IMR-90 (cell line): Measurements from ENCODE around the gene AGXT. TPM values are rescaled to one million over a fixed set of nuclear protein-coding genes. Genes with fewer than 3 reads are reported as not detected.

Experiments used
- ATAC-seq: fragments of 200-7000 bp; cut with Tn5 transposase; 2 replicates; pipeline ENCODE4 v1.9.1; 2020; ENCODE audit warnings: low read depth, mild to moderate bottlenecking, moderate library complexity
- BruUV-seq: library from RNA; stranded (reverse); fragments of 400-500 nt; replicated peaks from 2 replicates; lab custom pipeline; 2021; lab: Mats Ljungman, UMichigan
- CTCF ChIA-PET: fragments of 300-600 bp; formaldehyde crosslinking; extraction: SDS; loops from one replicate; lab custom pipeline; 2021; ENCODE audit warnings: antibody characterized with exemption; lab: Yijun Ruan, JAX
- POLR2A ChIA-PET: fragments of 300-600 bp; sonication (Branson Sonifier 250); formaldehyde crosslinking; loops from one replicate; lab custom pipeline; 2022; ENCODE audit warnings: antibody characterized with exemption; ENCODE audit not compliant: unreplicated experiment; lab: Charles Lee
- DNase-seq: peaks from one replicate; pipeline ENCODE4 v3.0.0; 2013
- H2AFZ ChIP-seq: replicated peaks from 2 replicates; pipeline ENCODE3; 2013; ENCODE audit warnings: low read length, mild to moderate bottlenecking; ENCODE audit not compliant: poor library complexity
- H2AK5ac ChIP-seq: 2 replicates; pipeline ENCODE4 v1.6.1; 2013; ENCODE audit warnings: low read depth, low read length, inconsistent platforms
- H2AK9ac ChIP-seq: replicated peaks from 2 replicates; pipeline ENCODE3; 2013; ENCODE audit warnings: mild to moderate bottlenecking, low read depth, low read length, moderate library complexity; ENCODE audit not compliant: poor library complexity
- H2BK120ac ChIP-seq: 2 replicates; pipeline ENCODE4 v1.6.1; 2013; ENCODE audit warnings: low read depth, low read length, inconsistent platforms
- H2BK15ac ChIP-seq: 3 replicates; pipeline ENCODE4 v1.6.1; 2013; ENCODE audit warnings: low read depth, low read length, inconsistent platforms
- H2BK20ac ChIP-seq: 2 replicates; pipeline ENCODE4 v1.6.1; 2013; ENCODE audit warnings: low read depth, mild to moderate bottlenecking, inconsistent platforms, low read length, moderate library complexity
- H2BK5ac ChIP-seq: 2 replicates; pipeline ENCODE4 v1.6.1; 2013; ENCODE audit warnings: mild to moderate bottlenecking, low read depth, low read length, inconsistent platforms; ENCODE audit not compliant: poor library complexity, severe bottlenecking
- H3K14ac ChIP-seq: replicated peaks from 2 replicates; pipeline ENCODE4 v1.6.1; 2013; ENCODE audit warnings: low read depth, low read length, inconsistent platforms
- H3K18ac ChIP-seq: 2 replicates; pipeline ENCODE4 v1.6.1; 2013; ENCODE audit warnings: low read depth, low read length, control low read depth
- H3K23ac ChIP-seq: 2 replicates; pipeline ENCODE4 v1.6.1; 2013; ENCODE audit warnings: low read depth, low read length, inconsistent platforms
- H3K27ac ChIP-seq: 2 replicates; pipeline ENCODE4 v1.5.1; 2013; ENCODE audit warnings: mild to moderate bottlenecking, control low read depth, low read length; ENCODE audit not compliant: insufficient read depth
- H3K27me3 ChIP-seq: 2 replicates; pipeline ENCODE4 v1.6.1; 2013; ENCODE audit warnings: low read length; ENCODE audit not compliant: control insufficient read depth, insufficient read depth
- H3K36me3 ChIP-seq: 2 replicates; pipeline ENCODE4 v1.6.1; 2013; ENCODE audit warnings: low read length, mixed read lengths; ENCODE audit not compliant: control insufficient read depth, insufficient read depth
- H3K4ac ChIP-seq: 2 replicates; pipeline ENCODE4 v1.6.1; 2013; ENCODE audit warnings: low read depth, low read length, inconsistent platforms
- H3K4me1 ChIP-seq: 2 replicates; pipeline ENCODE4 v1.6.1; 2013; ENCODE audit warnings: low read length, mixed read lengths; ENCODE audit not compliant: control insufficient read depth, insufficient read depth
- H3K4me2 ChIP-seq: 2 replicates; pipeline ENCODE4 v1.6.1; 2013; ENCODE audit warnings: low read depth, mild to moderate bottlenecking, control low read depth, low read length, moderate library complexity
- H3K4me3 ChIP-seq: 2 replicates; pipeline ENCODE4 v1.5.1; 2013; ENCODE audit warnings: low read depth, mild to moderate bottlenecking, control low read depth, low read length, moderate library complexity; ENCODE audit not compliant: insufficient read depth
- H3K56ac ChIP-seq: 2 replicates; pipeline ENCODE4 v1.6.1; 2013; ENCODE audit warnings: low read length, inconsistent platforms; ENCODE audit not compliant: insufficient read depth; ENCODE audit errors: extremely low read depth
- H3K79me1 ChIP-seq, 2 experiments: 2 replicates each; pipeline ENCODE4 v1.6.1; 2013; ENCODE audit warnings: low read length in 2 of 2, inconsistent platforms in 1 of 2, low read depth in 1 of 2
- H3K9ac ChIP-seq: 2 replicates; pipeline ENCODE4 v1.6.1; 2013; ENCODE audit warnings: low read depth, low read length, control low read depth
- H3K9me1 ChIP-seq: 2 replicates; pipeline ENCODE4 v1.6.1; 2013; ENCODE audit warnings: low read length, inconsistent platforms; ENCODE audit not compliant: insufficient read depth
- H3K9me3 ChIP-seq: 2 replicates; pipeline ENCODE4 v1.6.1; 2013; ENCODE audit warnings: low read length; ENCODE audit not compliant: control insufficient read depth, insufficient read depth
- H4K20me1 ChIP-seq: 2 replicates; pipeline ENCODE4 v1.6.1; 2013; ENCODE audit warnings: low read length, inconsistent platforms; ENCODE audit not compliant: insufficient read depth
- H4K5ac ChIP-seq: 2 replicates; pipeline ENCODE4 v1.6.1; 2013; ENCODE audit warnings: mild to moderate bottlenecking, low read depth, low read length, control low read depth
- H4K8ac ChIP-seq, 2 experiments: 2 replicates each; pipeline ENCODE4 v1.6.1; 2013; ENCODE audit warnings: low read depth in 2 of 2, low read length in 2 of 2, control low read depth in 1 of 2, inconsistent platforms in 1 of 2
- H4K91ac ChIP-seq: 2 replicates; pipeline ENCODE4 v1.6.1; 2013; ENCODE audit warnings: low read depth, low read length, inconsistent platforms; ENCODE audit not compliant: insufficient read depth
- BHLHE40 ChIP-seq: fragments of 150-350 bp; IDR thresholded peaks from 2 replicates; pipeline ENCODE4 v1.6.1; 2016; ENCODE audit warnings: mild to moderate bottlenecking, low read depth, low read length
- CEBPB ChIP-seq: IDR thresholded peaks from 2 replicates; pipeline ENCODE4 v1.6.1; 2012; ENCODE audit warnings: low read depth, low read length, improper control_type of control experiment
- CHD1 ChIP-seq: IDR thresholded peaks from 2 replicates; pipeline ENCODE4 v1.6.1; 2012; ENCODE audit warnings: low read depth, low read length, improper control_type of control experiment
- FOS ChIP-seq: fragments of 150-350 bp; IDR thresholded peaks from 2 replicates; pipeline ENCODE4 v1.6.1; 2016; ENCODE audit warnings: low read depth, low read length
- MAFK ChIP-seq: IDR thresholded peaks from 2 replicates; pipeline ENCODE4 v1.6.1; 2012; ENCODE audit warnings: low read depth, low read length, improper control_type of control experiment
- MAZ ChIP-seq: IDR thresholded peaks from 2 replicates; pipeline ENCODE4 v1.6.1; 2012; ENCODE audit warnings: low read depth, mild to moderate bottlenecking, low read length, improper control_type of control experiment, moderate library complexity, borderline replicate concordance
- MXI1 ChIP-seq: IDR thresholded peaks from 2 replicates; pipeline ENCODE4 v1.6.1; 2012; ENCODE audit warnings: low read depth, mild to moderate bottlenecking, low read length, moderate library complexity, borderline replicate concordance
- NFE2L2 ChIP-seq: fragments of 150-350 bp; IDR thresholded peaks from 2 replicates; pipeline ENCODE4 v1.6.1; 2016; ENCODE audit warnings: low read depth, mild to moderate bottlenecking, low read length
- POLR2A ChIP-seq: IDR thresholded peaks from 2 replicates; pipeline ENCODE4 v1.6.1; 2012; ENCODE audit warnings: mild to moderate bottlenecking, low read depth, low read length
- RAD21 ChIP-seq: IDR thresholded peaks from 2 replicates; pipeline ENCODE4 v1.6.1; 2012; ENCODE audit warnings: low read length, improper control_type of control experiment
- RCOR1 ChIP-seq: IDR thresholded peaks from 2 replicates; pipeline ENCODE4 v1.6.1; 2012; ENCODE audit warnings: mild to moderate bottlenecking, low read length, improper control_type of control experiment; ENCODE audit not compliant: insufficient replicate concordance
- RFX5 ChIP-seq: IDR thresholded peaks from 2 replicates; pipeline ENCODE4 v1.8.0; 2012; ENCODE audit warnings: low read depth, mild to moderate bottlenecking, low read length, moderate library complexity
- SMC3 ChIP-seq: fragments of 150-350 bp; IDR thresholded peaks from 2 replicates; pipeline ENCODE4 v1.6.1; 2016; ENCODE audit warnings: low read depth, mild to moderate bottlenecking, antibody characterized with exemption, low read length, moderate library complexity
- WGBS, 2 experiments: methylation state at CpG; one replicate each; pipeline versions ENCODE4 v1.1.5 to v1.1.7; 2013; ENCODE audit warnings: missing lambda C conversion rate in 2 of 2; ENCODE audit not compliant: insufficient read length in 1 of 2; ENCODE audit errors: extremely low coverage in 2 of 2; 5-methylcytosine and 5-hydroxymethylcytosine counted together
- dilution Hi-C: fragments of 300-500 bp; cut with HindIII; formaldehyde crosslinking; loops from one replicate; pipeline ENCODE4 v1.14.3; 2018; ENCODE audit warnings: low sequenced_read_pairs; ENCODE audit not compliant: unreplicated experiment
- in situ Hi-C: fragments of 300-500 bp; cut with MboI; formaldehyde crosslinking; loops from 3 replicates; pipeline ENCODE4 v1.14.3; 2019; ENCODE audit warnings: low sequenced_read_pairs, inconsistent platforms, mixed read lengths
- intact Hi-C: fragments of 100-400 bp; cut with micrococcal nuclease; formaldehyde crosslinking; loops from 2 replicates; pipeline ENCODE4 v1.10.0; 2022
- polyA plus RNA-seq, 3 experiments: library from polyadenylated mRNA; depleted of rRNA; stranded (reverse); fragments of >200 nt; gene quantifications; 2 replicates each; pipeline ENCODE4 v1.2.3, GENCODE V29; 2012; ENCODE audit warnings: low replicate concordance in 1 of 3
- total RNA-seq: library from RNA; depleted of rRNA; stranded (reverse); fragments of >200 nt; gene quantifications from 2 replicates; pipeline ENCODE4 v1.2.3, GENCODE V29; 2012
- TF ChIP-seq, protein P1 (sequence below): conservative IDR thresholded peaks from 2 replicates; pipeline ENCODE4 v1.5.1; 2012; ENCODE audit warnings: mild to moderate bottlenecking, low read depth, low read length, improper control_type of control experiment
- TF ChIP-seq, protein P2 (sequence below): fragments of 150-350 bp; IDR thresholded peaks from 2 replicates; pipeline ENCODE4 v1.6.1; 2016; ENCODE audit warnings: low read depth, mild to moderate bottlenecking, low read length, moderate library complexity, borderline replicate concordance
- TF ChIP-seq, protein P3 (sequence below): fragments of 150-350 bp; IDR thresholded peaks from 2 replicates; pipeline ENCODE4 v1.6.1; 2017; ENCODE audit warnings: mild to moderate bottlenecking, antibody characterized with exemption, low read length, low read depth

Gene AGXT
- total and polyA plus RNA-seq, 2 of the 4 experiments (the other 2 are of a cell fraction) = not detected

DNA sequence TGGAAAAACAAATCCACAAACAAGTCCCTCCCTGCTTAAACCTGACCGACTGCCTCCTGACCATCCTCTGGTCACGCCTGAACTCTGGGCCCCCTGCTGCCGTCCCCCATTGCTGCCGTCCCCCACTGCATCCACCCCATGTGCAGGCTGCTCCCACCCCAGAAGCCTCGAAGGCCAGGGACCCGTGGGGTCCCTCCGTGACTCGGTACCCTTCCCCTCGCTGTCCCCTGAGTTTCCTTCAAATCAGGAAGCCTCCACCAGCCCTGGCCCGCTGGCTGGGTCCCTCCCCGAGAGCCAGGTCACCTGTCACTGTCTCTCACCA lies 17.9 kb upstream of the AGXT start:
- Histone ChIP-seq H2AK9ac (no peak overlapping the region), H3K9me3 (peaks cover 11% of the 10 kb centered on the region), H2AK5ac (no peak overlapping the region), H4K5ac (no peak overlapping the region), H3K9me1 (no peaks in the 10 kb centered on the region), H3K4me1 (no peaks in the 10 kb centered on the region), H3K56ac (no peak overlapping the region), H3K9ac (no peak overlapping the region), H2AFZ (peak overlapping the region; percentile 70), H3K27me3 (peaks cover 4% of the 10 kb centered on the region; the same call in 1 of the 2 replicates), H3K14ac (no peak overlapping the region), H4K20me1 (peaks cover 6% of the 10 kb centered on the region; the same call in 1 of the 2 replicates), H2BK15ac (no peak overlapping the region), H3K79me1 (no peaks in the 10 kb centered on the region), H3K4ac (no peak overlapping the region), H4K8ac (no peak overlapping the region), H2BK5ac (no peak overlapping the region), H3K4me2 (no peak overlapping the region), H3K36me3 (no peaks in the 10 kb centered on the region), H2BK120ac (no peak overlapping the region), H3K4me3 (no peak overlapping the region), H4K91ac (no peak overlapping the region), H3K23ac (no peak overlapping the region), H2BK20ac (no peak overlapping the region), H3K27ac (no peak overlapping the region), H3K18ac (no peak overlapping the region)
- in situ Hi-C loops (loop anchor here (5.0 to 25.0 kb wide), 3 partner anchors 224 to 812 kb away; no protein-coding TSS in a partner anchor), intact Hi-C loops (loop anchor here (1.0 to 5.0 kb wide), 6 partner anchors 140 to 367 kb away; partner anchors contain the start of genes PPP1R7 and SNED1), dilution Hi-C loops (no loop called here)
- TF ChIP-seq, protein P1, sequence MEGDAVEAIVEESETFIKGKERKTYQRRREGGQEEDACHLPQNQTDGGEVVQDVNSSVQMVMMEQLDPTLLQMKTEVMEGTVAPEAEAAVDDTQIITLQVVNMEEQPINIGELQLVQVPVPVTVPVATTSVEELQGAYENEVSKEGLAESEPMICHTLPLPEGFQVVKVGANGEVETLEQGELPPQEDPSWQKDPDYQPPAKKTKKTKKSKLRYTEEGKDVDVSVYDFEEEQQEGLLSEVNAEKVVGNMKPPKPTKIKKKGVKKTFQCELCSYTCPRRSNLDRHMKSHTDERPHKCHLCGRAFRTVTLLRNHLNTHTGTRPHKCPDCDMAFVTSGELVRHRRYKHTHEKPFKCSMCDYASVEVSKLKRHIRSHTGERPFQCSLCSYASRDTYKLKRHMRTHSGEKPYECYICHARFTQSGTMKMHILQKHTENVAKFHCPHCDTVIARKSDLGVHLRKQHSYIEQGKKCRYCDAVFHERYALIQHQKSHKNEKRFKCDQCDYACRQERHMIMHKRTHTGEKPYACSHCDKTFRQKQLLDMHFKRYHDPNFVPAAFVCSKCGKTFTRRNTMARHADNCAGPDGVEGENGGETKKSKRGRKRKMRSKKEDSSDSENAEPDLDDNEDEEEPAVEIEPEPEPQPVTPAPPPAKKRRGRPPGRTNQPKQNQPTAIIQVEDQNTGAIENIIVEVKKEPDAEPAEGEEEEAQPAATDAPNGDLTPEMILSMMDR = no peak
- TF ChIP-seq CEBPB (no peak), BHLHE40 (no peak), RCOR1 (no peak), CHD1 (no peak), MAFK (no peak), MXI1 (no peak), POLR2A (no peak), MAZ (no peak), RFX5 (no peak), FOS (no peak), RAD21 (no peak), SMC3 (no peak), NFE2L2 (no peak)
- TF ChIP-seq, protein P2, sequence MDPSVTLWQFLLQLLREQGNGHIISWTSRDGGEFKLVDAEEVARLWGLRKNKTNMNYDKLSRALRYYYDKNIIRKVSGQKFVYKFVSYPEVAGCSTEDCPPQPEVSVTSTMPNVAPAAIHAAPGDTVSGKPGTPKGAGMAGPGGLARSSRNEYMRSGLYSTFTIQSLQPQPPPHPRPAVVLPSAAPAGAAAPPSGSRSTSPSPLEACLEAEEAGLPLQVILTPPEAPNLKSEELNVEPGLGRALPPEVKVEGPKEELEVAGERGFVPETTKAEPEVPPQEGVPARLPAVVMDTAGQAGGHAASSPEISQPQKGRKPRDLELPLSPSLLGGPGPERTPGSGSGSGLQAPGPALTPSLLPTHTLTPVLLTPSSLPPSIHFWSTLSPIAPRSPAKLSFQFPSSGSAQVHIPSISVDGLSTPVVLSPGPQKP = no peak
- TF ChIP-seq, protein P3, sequence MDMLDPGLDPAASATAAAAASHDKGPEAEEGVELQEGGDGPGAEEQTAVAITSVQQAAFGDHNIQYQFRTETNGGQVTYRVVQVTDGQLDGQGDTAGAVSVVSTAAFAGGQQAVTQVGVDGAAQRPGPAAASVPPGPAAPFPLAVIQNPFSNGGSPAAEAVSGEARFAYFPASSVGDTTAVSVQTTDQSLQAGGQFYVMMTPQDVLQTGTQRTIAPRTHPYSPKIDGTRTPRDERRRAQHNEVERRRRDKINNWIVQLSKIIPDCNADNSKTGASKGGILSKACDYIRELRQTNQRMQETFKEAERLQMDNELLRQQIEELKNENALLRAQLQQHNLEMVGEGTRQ = no peak
- DNase-seq = no peak
- ATAC-seq = no peak
- ChIA-PET POLR2A (no interaction called here), CTCF (interaction anchor here (1.1 to 1.4 kb wide), 2 partner anchors 11 to 13 kb away, joined by 5 to 6 read pairs; no protein-coding TSS in a partner anchor)
- WGBS, 2 experiments = 54% methylated on average over 9 of the region's 11 CpGs; no CpG with 5 or more reads in 1 of the 2 experiments
- BruUV-seq = no TSS peak
